NCI-H2196 treated with DMSO at 0.1 percent for 48 hours (cell line): ENCODE measurements around the gene PTPRR.

ENCODE experiments used
- DNase-seq: peaks from one replicate; lab custom pipeline; 2025; ENCODE audit not compliant: unreplicated experiment; lab: John Stamatoyannopoulos, UW

Gene PTPRR, protein sequence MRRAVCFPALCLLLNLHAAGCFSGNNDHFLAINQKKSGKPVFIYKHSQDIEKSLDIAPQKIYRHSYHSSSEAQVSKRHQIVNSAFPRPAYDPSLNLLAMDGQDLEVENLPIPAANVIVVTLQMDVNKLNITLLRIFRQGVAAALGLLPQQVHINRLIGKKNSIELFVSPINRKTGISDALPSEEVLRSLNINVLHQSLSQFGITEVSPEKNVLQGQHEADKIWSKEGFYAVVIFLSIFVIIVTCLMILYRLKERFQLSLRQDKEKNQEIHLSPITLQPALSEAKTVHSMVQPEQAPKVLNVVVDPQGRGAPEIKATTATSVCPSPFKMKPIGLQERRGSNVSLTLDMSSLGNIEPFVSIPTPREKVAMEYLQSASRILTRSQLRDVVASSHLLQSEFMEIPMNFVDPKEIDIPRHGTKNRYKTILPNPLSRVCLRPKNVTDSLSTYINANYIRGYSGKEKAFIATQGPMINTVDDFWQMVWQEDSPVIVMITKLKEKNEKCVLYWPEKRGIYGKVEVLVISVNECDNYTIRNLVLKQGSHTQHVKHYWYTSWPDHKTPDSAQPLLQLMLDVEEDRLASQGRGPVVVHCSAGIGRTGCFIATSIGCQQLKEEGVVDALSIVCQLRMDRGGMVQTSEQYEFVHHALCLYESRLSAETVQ

GRCh38 chr12:70920251-70920851 is at the start of gene PTPRR:
Gene PTPRR, minus strand, starts transcription at chr12:70920738. Its CDS starts 348 bp downstream, at chr12:70920390.
- DNase-seq, result no peak

- no peak for DNase-seq
Observed at GRCh38 chr12:70966996-70967790, 46.7 kb upstream of the PTPRR start.

- no peak for DNase-seq
Observed at GRCh38 chr12:70966046-70966445, 45.5 kb upstream of the PTPRR start.

DNA sequence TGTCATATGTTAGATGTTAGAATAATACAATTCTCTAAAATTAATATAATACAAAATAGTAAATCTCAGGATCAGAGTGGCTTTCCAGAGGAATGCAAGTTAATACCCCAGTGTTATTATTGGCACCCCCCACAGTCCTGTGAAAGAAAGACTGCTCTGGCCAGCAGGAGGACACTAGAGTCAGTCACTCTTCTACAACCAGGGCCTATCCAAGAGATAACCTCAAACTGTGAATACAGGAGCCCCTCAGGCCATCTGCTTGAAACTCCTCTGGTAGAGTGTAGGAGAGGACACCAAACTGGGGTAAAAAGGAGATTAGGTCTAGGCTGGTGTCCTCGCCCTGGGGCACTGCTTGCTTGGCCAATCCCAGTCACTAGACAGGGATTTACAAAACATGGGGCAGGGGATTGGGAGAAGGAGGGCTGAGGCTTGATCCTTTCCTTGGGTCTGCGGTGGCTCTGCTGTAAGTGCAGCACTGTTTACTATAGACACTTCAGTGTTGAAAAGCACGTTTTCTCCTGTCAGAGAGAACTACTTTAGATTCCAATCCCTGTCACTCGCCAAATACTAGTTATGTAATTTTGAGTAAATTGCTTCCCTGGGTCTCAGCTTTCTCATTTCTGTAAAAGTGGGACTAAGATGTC is 44.5 kb upstream of the PTPRR start:
- no peak for DNase-seq

DNA sequence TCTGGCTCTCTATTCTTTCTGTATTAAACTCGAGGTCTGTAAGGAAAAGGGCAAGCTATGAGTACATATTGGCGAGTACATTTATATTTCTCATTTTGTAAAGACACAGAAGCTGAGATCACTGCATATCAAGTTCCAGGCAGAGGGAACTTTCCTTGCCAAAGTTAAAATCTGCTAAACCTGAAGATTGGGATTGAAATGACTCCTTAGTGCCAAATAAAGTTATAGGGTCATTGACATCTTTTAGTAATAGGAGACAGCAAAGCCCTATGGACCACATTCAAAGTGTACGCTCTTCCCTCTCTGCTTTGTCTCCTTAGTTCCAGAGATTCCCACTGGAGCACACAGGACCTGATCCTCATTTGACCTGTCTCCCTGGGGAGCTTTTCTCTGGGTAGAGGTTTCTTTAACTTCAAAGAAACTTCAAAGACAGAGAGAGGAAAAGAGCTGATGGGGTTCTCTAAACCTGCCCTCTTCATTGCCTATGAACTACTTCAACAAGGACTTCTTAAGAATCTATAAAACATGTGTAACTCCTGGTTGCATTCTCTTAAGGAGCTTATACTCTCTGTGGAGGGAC is 42.6 kb upstream of the PTPRR start:
- DNase-seq, result no peak

DNA sequence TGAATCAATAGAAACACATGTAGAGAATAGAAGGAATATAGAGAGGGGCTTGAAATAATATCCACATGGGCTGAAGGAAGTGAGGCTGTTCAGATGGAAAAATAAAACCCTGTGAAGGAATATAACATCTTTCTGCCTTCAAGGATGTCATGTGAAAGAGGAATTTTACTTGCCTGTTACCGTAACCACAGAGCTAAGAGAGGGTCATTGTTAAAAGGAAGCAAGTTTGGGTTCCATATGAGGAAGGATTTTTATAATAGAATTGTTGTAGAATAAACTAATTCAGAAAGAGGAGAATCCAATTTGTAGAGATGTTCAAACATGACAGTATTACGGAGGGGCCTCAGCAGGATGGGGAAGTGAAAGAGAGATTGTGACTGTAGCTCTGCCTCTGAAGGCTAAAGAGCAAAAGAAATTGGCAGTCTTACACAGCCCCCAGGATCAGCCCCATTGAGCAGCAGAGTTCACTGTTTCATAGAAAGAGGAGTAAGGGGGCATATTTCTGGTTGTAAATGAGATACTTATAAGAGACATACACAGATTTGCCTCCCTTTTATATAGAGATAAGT is 41.8 kb upstream of the PTPRR start:
- DNase-seq, result no peak

GRCh38 chr12:70960484-70960883 is 39.9 kb upstream of the PTPRR start:
- DNase-seq, result no peak

DNA sequence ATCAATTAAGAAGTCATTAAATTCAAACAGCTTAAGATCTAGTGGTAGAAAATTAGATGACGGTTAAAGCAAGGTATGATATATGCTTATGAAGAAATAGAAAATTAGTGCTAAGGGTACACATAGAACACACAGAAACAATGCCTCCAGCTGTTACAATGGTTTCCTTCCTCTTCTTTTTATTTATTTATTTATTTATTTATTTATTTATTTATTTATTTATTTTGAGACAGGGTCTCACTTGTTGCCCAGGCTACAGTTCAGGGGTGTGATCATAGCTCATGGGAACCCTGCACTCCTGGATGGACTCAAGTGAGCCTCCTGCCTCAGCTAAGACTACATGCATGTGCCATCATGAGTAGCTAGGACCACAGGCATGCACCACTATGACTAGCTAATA is 34.9 kb upstream of the PTPRR start:
- no peak for DNase-seq

DNA sequence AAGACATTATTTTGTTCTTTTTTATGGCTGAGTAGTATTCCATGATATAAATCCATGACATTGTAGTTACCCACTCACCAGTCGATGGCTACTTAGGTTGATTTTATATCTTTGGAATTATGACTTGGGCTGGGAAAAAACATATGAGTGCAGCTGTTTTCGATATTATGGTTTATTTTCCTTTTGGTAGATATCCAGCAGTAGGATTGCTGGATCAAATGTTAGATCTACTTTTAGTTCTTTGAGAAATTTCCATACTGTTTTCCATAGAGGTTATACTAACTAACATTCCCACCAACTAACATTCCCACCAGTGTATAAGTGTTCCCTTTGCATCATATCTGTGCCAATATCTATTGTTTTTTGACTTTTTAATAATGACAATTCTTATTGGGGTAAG is 29.9 kb upstream of the PTPRR start:
- no peak for DNase-seq

GRCh38 chr12:70948976-70949336 is 28.4 kb upstream of the PTPRR start:
- DNase-seq, result no peak

DNA sequence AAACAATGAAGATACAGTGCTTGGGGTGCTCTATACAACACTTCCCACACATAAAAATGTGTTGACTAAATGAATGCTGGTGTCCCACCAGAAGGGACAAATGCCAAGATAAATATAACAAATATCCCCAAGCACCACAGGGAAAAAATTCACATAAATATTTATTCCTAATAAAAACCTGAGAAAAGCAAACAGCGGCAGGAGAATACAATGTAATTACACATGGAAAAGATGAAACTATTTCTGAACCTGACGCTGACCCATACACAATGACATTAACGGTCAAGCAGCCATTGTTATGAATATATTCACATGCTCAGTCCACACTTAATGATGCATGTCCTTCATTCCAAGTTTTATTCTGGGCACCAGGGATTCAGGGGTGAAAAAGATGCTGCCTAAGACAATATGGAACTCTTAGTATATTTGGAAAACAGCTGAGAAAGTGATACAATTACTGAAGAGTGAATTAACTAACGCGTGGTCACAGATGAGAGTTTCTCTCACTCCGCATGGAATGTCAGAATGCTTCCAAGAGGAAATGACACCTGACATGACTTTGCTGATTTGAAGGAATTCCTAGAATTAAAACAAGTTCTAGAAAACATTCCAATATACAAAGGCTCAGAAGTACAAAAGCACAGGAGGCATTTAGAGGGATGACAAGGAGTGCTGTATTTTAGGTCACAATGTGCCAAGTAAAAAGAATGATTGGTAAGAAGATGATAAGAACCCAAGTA is 27.9 kb upstream of the PTPRR start:
- no peak for DNase-seq

- no peak for DNase-seq
Observed at GRCh38 chr12:70936203-70936813, 15.8 kb upstream of the PTPRR start.

- no peak for DNase-seq
Observed at GRCh38 chr12:70933133-70933532, 12.6 kb upstream of the PTPRR start.

DNA sequence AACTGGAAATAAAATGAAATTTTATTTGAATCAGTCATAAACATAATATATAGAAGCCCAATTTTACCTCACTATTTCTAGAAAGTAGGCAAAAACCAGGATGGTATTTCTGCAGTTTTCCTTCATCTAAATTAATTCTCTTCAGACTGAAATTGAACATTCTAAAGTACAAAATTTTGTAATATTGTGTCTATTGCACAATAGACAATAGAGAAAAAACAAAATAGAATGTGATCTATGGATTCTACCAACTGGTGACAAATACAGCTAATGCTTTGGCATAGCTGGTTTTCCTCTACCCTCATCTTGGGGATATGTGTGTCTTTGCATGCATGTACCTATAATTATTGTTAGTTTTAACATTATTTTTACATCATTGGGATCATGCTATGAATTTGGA is 8.5 kb upstream of the PTPRR start:
- DNase-seq, result no peak

- no peak for DNase-seq
Observed at GRCh38 chr12:70928071-70928470, 7.5 kb upstream of the PTPRR start.

GRCh38 chr12:70927356-70927755 is 6.8 kb upstream of the PTPRR start:
- DNase-seq, result no peak

DNA sequence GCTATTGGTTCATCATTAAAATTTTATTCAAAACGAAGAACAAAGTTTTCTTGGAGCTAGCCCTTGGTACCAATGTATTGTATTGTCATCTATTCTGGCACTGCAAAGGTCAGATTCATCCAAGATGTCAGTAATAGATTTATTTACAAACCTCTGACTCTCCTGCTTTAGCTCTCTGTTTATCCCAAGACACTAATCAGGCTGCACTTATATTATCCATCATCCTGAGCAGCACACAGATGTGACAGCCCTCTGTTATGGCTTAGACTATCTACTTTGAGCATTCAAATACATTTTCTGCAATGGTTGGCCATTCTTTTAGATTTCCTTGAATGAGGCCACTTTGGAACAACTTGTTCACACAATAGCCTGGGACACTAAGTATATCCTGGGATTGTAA is 5.0 kb upstream of the PTPRR start:
- no peak for DNase-seq

DNA sequence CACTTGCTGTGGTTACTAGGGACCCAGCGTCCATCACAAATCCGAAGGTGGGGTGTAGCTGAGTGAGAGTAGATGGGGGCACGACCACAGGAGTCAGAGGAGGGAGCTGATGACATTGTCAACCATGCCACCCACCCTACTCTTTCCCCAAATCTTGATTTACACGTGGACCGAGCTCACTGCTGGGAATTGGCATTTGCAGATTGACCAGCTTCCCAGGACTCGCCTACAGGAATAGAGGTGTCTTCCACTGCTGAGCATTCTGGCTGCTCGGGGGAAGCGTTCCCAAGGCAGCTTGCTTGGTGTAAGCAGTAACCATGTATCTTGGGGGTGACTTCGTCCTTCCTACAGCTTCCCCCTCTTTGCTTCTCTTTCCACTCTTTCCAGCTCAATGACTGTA is 353 bp upstream of the PTPRR start:
- no peak for DNase-seq

DNA sequence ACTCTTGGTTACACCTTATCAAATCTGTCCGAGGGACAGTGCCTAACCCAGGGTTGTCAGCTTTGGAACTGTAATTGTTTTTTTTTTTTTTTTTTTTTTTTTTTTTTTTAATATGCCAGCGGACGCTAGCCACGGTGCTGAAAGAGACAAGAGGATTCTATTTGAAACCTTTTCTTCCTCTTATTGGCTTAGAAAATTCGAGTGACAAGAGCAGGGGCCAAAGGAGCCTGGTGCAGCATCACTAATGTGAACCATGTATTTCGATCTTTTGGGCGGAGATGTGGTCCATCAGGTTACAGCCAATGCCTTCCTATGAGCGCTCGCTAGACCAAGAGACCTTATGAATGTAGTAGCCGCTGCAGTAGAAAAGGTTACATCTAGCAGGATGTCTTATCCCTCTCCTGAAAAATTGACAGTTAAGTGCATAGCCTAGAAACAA is 922 bp downstream of the PTPRR start:
- no peak for DNase-seq
